Measurements from ENCODE around the gene RPUSD3. TPM values are rescaled to one million over a fixed set of nuclear protein-coding genes. Genes with fewer than 3 reads are reported as not detected.
A peak's percentile ranks its signal among the peaks of the same experiment; 100 is the strongest.

Gene RPUSD3
- total RNA-seq, 1 donor from 2014 or later, result 34.9 TPM

DNA sequence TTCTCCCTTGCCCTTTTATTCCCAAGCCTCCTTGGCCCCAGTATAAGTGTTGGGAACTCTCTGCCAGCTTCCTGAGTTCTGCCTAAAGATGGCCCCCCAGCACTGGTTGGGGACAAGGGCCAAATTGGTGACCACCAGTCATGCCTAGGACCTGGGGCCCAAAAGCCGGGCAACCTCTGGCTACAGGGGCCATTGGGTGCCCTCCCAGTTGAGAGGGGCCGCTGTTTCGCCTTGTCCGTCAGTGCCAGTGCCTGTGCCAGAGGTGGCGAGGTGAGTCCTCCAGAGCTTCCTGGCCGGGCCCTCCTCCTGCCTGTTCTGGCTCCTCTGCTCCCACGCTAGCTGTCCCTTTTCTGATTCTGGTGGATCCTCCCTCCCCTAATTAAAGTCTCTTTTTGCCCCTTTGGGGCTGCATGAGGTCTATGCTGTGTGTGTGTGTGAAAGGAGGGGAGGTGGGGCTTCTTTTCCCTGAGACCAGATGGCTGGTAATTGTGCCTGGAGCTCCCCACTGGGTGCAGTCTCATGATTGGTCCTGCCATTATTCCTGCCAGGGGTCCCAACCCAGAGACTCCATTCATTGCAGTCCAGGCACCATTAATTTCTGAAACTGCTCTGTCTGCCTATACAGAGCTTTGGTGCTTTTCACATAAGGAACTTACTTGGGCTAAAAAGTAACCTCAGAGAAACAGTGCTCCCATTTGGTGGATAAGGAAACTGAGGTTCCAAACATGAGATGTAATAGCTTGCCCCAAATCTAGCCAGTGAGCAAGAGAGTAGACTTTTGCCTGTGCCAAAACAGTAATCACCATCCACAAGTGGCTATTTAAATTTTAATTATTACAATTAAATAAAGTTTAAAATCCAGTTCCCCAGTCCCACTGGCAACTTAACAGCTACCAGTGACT is 36.9 kb downstream of the RPUSD3 start:
- DNase-seq (ENCODE audit: low read depth), result no peak

DNA sequence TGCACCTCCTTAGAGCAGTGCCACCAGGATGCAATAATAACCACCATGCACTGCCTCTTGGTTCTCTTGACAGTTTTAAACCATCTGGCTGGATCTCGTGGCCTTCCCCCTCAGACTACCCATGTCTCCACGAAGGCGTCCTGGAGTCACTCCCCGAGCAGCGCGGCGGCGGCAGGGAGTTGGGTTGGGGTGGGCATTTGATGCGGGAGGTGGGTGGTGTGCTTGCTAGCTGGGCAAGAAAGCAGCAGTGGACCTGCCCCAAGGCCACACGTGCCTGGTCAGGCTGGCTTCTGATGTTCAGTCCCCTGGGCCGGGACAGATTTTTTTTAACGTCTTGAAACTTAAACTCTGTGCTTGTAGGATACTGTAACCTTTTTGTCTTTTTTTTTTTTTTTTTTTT is 37.7 kb downstream of the RPUSD3 start:
- no peak for DNase-seq (ENCODE audit: low read depth)

DNA sequence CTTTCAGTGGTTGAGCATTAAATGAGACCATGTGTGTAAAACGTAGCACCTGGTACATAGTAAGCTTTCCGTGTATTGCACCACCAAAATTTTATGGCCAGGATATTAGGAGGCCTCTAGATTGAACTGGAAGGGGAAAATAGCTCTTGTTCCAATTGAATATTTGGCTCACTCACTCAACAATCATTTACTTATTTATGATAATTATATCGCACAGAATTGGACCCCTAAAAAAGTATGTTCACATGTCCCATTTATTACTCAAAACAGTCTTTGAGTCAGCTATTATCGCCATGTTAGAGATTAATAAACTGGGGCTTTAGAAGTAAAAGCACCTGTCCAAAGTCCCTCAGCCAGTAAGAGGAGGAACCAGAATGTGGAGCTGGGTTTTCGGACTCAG is 38.8 kb downstream of the RPUSD3 start:
- DNase-seq (ENCODE audit: low read depth), result no peak

DNA sequence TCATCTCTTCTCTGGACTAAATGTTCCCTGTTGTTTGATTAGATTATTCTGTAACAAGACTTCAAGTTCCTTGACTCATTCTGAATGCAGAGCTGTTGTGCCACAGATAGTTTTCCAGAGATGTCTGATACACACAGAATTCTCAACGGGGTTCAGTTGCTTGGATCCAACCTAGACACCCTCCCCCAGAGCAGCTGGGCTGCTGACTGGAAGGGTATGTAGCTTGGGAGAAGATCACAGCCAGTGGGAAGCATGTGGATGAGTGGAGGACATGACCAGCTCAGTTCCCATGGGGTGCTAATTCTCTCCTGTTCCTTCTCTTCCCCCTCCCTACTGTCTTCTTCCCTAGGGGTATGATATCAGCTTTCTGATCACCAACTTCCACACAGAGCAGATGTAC is 40.3 kb downstream of the RPUSD3 start:
- DNase-seq (ENCODE audit: low read depth), result peak; percentile 11

DNA sequence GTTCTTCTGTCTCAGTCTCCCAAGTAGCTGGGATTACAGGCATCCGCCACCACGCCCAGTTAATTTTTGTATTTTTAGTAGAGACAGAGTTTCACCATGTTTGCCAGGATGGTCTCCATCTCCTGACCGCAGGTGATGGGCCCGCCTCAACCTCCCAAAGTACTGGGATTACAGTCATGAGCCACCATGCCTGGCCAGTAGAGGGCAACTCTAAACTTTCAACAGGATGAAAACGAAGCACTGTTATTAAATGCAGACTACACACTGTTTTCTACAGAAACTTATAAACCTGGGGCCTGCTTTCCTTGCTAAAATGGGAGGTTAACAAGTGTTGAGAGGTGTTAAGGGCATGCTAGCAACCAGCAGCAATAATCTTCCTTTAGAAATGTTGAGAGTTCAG is 43.3 kb downstream of the RPUSD3 start:
- no peak for DNase-seq (ENCODE audit: low read depth)

DNA sequence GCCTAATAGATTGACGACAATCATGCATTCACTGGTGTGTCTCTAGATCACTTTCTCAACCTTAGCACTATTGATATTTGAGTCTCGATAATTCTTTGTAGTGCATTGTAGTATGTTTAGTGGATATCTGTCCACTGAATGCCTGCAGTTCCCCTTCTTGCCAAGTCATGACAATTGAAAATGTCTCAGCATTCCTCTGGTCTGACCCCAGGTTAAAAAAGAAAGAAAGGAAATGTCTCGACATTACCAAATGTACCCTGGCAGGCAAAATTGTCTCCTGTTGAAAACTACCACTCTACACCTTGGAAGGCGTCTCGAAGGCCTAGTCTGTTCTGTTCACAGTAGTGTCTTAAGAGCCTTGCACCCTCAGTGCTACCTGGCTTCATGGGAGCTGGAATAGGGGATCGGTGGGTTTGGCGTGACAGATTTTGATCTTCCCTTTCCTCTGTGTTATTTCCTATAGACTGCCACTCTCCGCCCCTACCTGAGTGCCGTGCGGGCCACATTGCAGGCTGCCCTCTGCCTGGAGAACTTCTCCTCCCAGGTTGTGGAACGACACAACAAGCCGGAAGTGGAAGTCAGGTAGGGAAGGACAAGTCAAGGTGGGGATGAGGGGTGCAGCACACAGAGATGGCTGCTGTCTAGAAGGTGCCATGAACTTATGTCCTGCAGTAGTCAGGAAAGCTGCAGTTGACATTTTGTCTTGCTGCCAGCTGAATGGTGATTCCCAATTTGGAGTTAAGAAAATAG is 46.4 kb downstream of the RPUSD3 start:
- no peak for DNase-seq (ENCODE audit: low read depth)

DNA sequence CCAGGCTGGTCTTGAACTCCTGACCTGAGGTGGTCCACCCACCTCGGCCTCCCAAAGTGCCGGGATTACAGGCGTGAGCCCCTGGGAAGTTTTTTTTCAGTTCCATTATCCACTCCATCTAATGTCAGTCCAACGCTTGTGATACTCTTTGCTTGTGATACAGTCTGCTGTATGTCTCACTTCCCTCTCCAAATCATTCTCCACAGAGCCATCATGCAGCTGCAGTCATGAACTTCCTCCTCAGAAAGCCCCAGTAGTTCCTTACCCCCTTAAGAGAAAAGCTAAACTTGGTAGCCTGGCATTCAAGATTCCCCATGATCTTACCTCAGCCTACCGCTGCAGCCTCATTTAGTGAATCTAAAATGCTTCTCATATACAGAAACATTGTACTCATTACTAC is 48.6 kb downstream of the RPUSD3 start:
- DNase-seq (ENCODE audit: low read depth), result no peak

DNA sequence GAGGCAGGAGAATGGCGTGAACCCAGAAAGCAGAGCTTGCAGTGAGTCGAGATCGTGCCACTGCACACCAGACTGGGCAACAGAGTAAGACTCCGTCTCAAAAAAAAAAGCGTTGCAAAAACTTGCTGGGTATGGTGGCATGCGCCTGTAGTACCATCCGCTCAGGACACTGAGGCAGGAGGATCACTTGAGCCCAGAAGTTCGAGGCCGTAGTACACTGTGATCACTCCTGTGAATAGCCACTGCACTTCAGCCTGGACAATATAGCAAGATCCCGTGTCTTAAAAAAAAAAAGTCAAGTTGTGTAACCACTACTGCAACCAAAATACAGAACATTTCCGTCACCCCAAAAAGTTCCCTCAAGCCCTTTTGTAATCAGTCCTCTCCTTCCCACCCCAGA is 49.4 kb downstream of the RPUSD3 start:
- DNase-seq (ENCODE audit: low read depth), result no peak

DNA sequence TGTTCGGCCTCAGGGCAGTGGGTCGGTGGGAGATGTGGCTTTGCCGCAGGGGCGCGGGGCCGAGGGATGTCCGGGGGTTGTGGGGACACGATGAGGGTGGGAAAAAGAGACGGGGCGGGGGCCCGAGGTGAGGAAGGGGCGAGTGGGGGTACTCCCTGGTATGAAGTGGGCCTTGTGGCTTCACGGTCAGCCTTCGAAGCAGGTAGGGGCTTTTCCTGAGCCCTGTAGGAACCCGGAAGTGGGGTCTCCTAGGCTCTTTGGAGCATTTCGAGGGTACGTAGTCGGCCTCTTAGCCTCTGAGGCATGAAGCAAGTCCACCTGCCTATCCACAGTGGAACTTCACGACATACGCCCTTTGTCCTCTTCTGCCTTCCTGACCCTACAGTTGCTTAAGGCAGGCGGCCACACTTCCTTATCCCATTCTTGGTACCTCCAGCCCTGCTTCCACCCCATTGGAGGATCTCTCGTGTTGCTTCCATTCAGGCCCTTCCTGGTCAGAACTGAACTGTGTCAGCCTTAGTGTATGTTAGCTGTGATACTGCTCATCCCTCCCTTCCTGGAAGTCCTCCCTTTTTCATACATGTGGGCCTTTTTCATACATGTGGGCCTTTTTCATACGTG is 50.5 kb downstream of the RPUSD3 start:
- DNase-seq (ENCODE audit: low read depth), result peak; percentile 41

DNA sequence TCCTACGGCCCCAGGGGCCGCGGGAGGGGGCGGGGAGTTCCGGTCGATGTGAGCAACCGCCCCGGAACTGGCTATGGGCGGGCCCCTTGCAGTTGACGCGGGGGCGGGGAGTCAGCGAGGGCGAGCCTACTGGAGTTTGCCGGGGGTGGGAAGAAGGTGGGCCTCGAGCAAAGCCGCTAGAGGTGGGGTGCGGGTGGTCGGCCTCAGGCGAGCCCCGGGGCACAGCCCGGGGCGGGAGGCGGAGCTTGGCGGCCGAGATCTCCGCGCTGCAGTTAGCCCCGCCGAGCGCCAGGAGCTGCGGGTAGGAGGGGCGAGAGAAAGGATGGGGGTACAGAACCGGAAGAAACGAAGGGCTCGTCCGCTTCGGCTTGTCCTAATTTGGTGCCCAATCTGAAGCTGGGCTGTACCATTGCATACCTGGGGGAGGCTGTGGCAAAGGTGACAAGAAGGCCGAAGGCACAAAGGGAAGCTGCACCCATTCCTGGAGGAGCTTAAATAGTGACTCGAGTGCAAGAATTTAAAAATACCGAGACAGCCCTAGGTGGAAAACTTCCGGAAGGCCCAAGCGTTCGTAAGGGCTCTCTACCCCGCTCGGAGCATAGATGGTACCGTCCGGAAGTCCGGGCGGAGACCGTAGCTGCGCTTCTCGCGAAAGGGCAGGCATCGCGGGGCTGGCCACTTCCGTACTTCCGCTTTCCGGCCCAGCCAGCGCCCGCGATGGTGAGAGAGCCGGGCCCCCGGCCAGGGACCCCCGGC is 51.2 kb downstream of the RPUSD3 start, which contains the start of the genes ARPC4 and TADA3:
Gene ARPC4, plus strand, starts transcription at position 678 of the 756 bp plus-strand sequence. Its CDS starts 40 bp downstream, at position 718.
Gene TADA3, minus strand, starts transcription at position 69 of the 756 bp plus-strand sequence. CDS start 1,007 bp downstream, outside the sequence.
- peak; percentile 97 for DNase-seq (ENCODE audit: low read depth)

DNA sequence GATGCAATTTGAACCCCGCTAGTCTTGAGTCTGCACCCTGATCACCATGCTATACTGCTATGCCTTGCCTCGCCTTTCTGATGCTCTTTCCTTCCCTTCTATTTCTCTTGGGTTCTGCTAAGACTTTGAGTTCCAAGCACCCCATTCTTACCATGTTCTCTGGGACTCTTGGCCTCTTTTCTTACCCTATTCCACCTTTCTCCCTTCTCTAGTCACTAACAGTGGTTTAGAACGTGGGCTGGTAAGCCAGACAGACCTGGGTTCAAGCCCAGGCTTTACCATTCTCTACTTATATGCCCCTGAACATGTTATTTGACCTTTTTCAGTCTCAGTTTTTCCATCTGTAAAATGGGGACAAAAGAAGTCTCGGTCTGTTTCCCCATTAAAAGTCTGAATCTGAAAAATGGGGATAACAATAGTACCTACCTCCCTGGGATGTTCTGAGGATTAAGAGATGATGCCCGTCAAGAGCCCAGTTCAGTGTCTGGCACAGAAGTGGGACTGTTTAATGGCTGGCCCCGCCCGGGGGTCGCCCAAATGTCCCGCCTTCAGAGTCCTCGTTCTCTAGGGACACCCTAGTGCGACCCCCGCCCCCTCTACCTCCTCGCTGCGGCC is 51.9 kb downstream of the RPUSD3 start:
- DNase-seq (ENCODE audit: low read depth), result no peak

DNA sequence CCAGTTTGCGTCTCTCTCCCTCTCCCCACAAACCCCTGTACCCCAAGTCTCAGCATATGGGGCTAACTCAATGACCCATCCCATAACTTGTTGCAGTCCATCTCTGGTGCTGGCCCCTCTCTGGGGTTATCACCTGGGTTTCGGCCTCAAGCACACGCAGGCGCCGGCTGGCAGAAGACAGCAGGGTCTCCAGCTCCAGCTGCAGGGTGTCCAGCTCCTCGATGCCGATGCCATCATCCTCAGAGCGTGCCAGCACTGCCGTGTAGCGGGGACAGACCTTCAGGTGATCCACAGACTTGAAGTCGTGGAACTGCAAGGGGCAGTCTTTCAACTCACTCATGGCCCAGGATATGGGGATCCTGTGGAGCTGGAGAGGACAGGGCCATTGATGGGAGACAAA is 52.7 kb downstream of the RPUSD3 start:
- no peak for DNase-seq (ENCODE audit: low read depth)

Other genes starting within 250 kb of the RPUSD3 start
- 21.2 and 23.6 TPM in 2 replicates for gene MTMR14, start 194.5 kb downstream of the RPUSD3 start, total RNA-seq
- gene CPNE9, start 140.2 kb downstream of the RPUSD3 start, total RNA-seq, result not detected in 2 replicates
- gene BRPF1, start 112.3 kb downstream of the RPUSD3 start, total RNA-seq, result 12.7 and 13.4 TPM in 2 replicates
- 18.6 and 31.1 TPM in 2 replicates for gene OGG1, start 94.1 kb downstream of the RPUSD3 start, total RNA-seq
- 7.2 TPM in 2 replicates for gene CAMK1, start 74.1 kb downstream of the RPUSD3 start, total RNA-seq
- gene TADA3, start 51.5 kb downstream of the RPUSD3 start, total RNA-seq, result 108 and 110 TPM in 2 replicates
- 172 and 208 TPM in 2 replicates for gene ARPC4, start 50.9 kb downstream of the RPUSD3 start, total RNA-seq
- 12.2 and 17.2 TPM in 2 replicates for gene TTLL3, start 33.7 kb downstream of the RPUSD3 start, total RNA-seq
- gene CIDEC, start 36.2 kb upstream of the RPUSD3 start, total RNA-seq, result 0.26 TPM in 1 of 2 replicates, not detected in the other
- 41.4 and 50.5 TPM in 2 replicates for gene JAGN1, start 46.6 kb upstream of the RPUSD3 start, total RNA-seq
- 0.40 and 0.68 TPM in 2 replicates for gene IL17RE, start 58.8 kb upstream of the RPUSD3 start, total RNA-seq
- gene IL17RC, start 73.1 kb upstream of the RPUSD3 start, total RNA-seq, result 24.4 and 33.9 TPM in 2 replicates
- gene CRELD1, start 89.8 kb upstream of the RPUSD3 start, total RNA-seq, result 90.8 and 135 TPM in 2 replicates
- gene PRRT3, start 108.4 kb upstream of the RPUSD3 start, total RNA-seq, result 1.1 and 1.3 TPM in 2 replicates
- 66.2 and 96.0 TPM in 2 replicates for gene EMC3, start 142.8 kb upstream of the RPUSD3 start, total RNA-seq
- gene FANCD2, start 182.4 kb upstream of the RPUSD3 start, total RNA-seq, result 0.51 and 1.6 TPM in 2 replicates

Data from myocyte (in vitro differentiated cells).